HEK293 (cell line): Measurements from ENCODE around the gene TSACC.
"Not testable (repeated sequence)": the region's sequence is repeated elsewhere in the genome, so short reads cannot be mapped to it uniquely, and the experiment has no call there.

Source experiments
- CTCF ChIA-PET: fragments of 350-600 bp; formaldehyde crosslinking; extraction: SDS; loops from one replicate; lab custom pipeline; 2021; ENCODE audit warnings: antibody characterized with exemption; lab: Yijun Ruan, JAX
- POLR2A ChIA-PET: fragments of 300-600 bp; formaldehyde crosslinking; extraction: SDS; loops from one replicate; lab custom pipeline; 2020; ENCODE audit warnings: antibody characterized with exemption, inconsistent platforms; lab: Yijun Ruan, JAX
- H3K27ac ChIP-seq: fragments of 200-500 bp; sonication (Bioruptor generic); 2 replicates; pipeline ENCODE4 v1.5.1; 2014; ENCODE audit warnings: low read depth, low read length, control low read depth, inconsistent platforms; ENCODE audit errors: extremely low read depth
- H3K36me3 ChIP-seq, 2 experiments: fragments of 200-500 bp in 1 of 2; sonication (Bioruptor generic) in 1 of 2; 1 replicate in 1 of 2; 2 replicates in 1 of 2; pipeline ENCODE4 v1.5.1; 2014 to 2017; ENCODE audit warnings: inconsistent platforms in 2 of 2, low read length in 2 of 2; ENCODE audit not compliant: control insufficient read depth in 2 of 2, insufficient read depth in 1 of 2
- H3K4me1 ChIP-seq: fragments of 200-500 bp; sonication (Bioruptor generic); 2 replicates; pipeline ENCODE4 v1.5.1; 2014; ENCODE audit warnings: mild to moderate bottlenecking, low read length, inconsistent platforms; ENCODE audit not compliant: control insufficient read depth, insufficient read depth
- H3K4me3 ChIP-seq: 2 replicates; pipeline ENCODE4 v1.5.1; 2011; ENCODE audit warnings: low read depth, mild to moderate bottlenecking, control low read depth, low read length, moderate library complexity
- H3K9me3 ChIP-seq: fragments of 200-500 bp; sonication (Bioruptor generic); 2 replicates; pipeline ENCODE4 v1.5.1; 2014; ENCODE audit warnings: low read depth, low read length, inconsistent platforms; ENCODE audit not compliant: control insufficient read depth, insufficient read depth
- EGR2 ChIP-seq: fragments of 450-650 bp; formaldehyde crosslinking; IDR thresholded peaks from 2 replicates; pipeline ENCODE4 v1.5.1; 2016; ENCODE audit warnings: low read depth, missing biosample characterization, missing genetic modification characterization
- HIC1 ChIP-seq: fragments of 450-650 bp; formaldehyde crosslinking; IDR thresholded peaks from 2 replicates; pipeline ENCODE4 v1.5.1; 2016; ENCODE audit warnings: missing biosample characterization, missing genetic modification characterization
- PRDM10 ChIP-seq: fragments of 450-650 bp; formaldehyde crosslinking; IDR thresholded peaks from 2 replicates; pipeline ENCODE4 v1.5.1; 2016; ENCODE audit warnings: missing biosample characterization, missing genetic modification characterization
- PRDM4 ChIP-seq: fragments of 450-650 bp; formaldehyde crosslinking; IDR thresholded peaks from 2 replicates; pipeline ENCODE4 v1.5.1; 2017; ENCODE audit warnings: missing biosample characterization, missing genetic modification characterization
- PRDM6 ChIP-seq: fragments of 450-650 bp; formaldehyde crosslinking; IDR thresholded peaks from 2 replicates; pipeline ENCODE4 v1.5.1; 2017; ENCODE audit warnings: missing biosample characterization, missing genetic modification characterization
- ZBTB44 ChIP-seq: fragments of 450-650 bp; IDR thresholded peaks from 2 replicates; pipeline ENCODE4 v1.5.1; 2018; ENCODE audit warnings: missing biosample characterization, mild to moderate bottlenecking, missing genetic modification characterization
- ZBTB8A ChIP-seq: fragments of 450-650 bp; formaldehyde crosslinking; IDR thresholded peaks from 2 replicates; pipeline ENCODE4 v1.5.1; 2016; ENCODE audit warnings: missing biosample characterization, missing genetic modification characterization
- ZNF341 ChIP-seq: fragments of 450-650 bp; formaldehyde crosslinking; IDR thresholded peaks from 2 replicates; pipeline ENCODE4; 2016; ENCODE audit warnings: low read depth, missing biosample characterization, missing genetic modification characterization
- ZNF394 ChIP-seq: fragments of 450-650 bp; formaldehyde crosslinking; IDR thresholded peaks from 2 replicates; pipeline ENCODE4 v1.5.1; 2016; ENCODE audit warnings: missing biosample characterization, missing genetic modification characterization, mild to moderate bottlenecking, moderate library complexity, borderline replicate concordance
- ZNF488 ChIP-seq: fragments of 450-650 bp; formaldehyde crosslinking; IDR thresholded peaks from 2 replicates; pipeline ENCODE4 v1.5.1; 2016; ENCODE audit warnings: missing biosample characterization, missing genetic modification characterization
- ZNF623 ChIP-seq: fragments of 450-650 bp; formaldehyde crosslinking; IDR thresholded peaks from 2 replicates; pipeline ENCODE4 v1.5.1; 2016; ENCODE audit warnings: missing biosample characterization, missing genetic modification characterization
- ZNF830 ChIP-seq: fragments of 450-650 bp; IDR thresholded peaks from 2 replicates; pipeline ENCODE4 v1.5.0; 2018; ENCODE audit warnings: missing biosample characterization, missing genetic modification characterization, low read depth, mild to moderate bottlenecking, moderate library complexity
- ZSCAN5A ChIP-seq: fragments of 450-650 bp; formaldehyde crosslinking; IDR thresholded peaks from 2 replicates; pipeline ENCODE4 v1.5.1; 2016; ENCODE audit warnings: missing biosample characterization, missing genetic modification characterization

TSACC gene

GRCh38 chr1:156369685-156370286, 31.5 kb downstream of the TSACC start:
- H3K27ac ChIP-seq, H3K36me3 ChIP-seq: not testable (repeated sequence)
- peak; percentile 21; the same call in 1 of the 2 replicates for TF ChIP-seq ZNF341 (tag by site-specific recombination)
- TF ChIP-seq, all 188 proteins: peak for 1; not testable (repeated sequence) for 187
- H3K4me1 ChIP-seq, H3K4me3 ChIP-seq, H3K9me3 ChIP-seq, POLR2A ChIA-PET: not testable (repeated sequence)
- CTCF ChIA-PET: interaction anchor here (1.1 to 5.7 kb wide), 4 partner anchors 10 to 76 kb away, joined by 3 to 34 read pairs (median 8); no protein-coding TSS in a partner anchor

- no peaks in the 10 kb centered on the region for H3K9me3 ChIP-seq
- no peak overlapping the region for H3K4me3 ChIP-seq
- TF ChIP-seq ZNF830 (tag by site-specific recombination) (no peak), EGR2 (tag by site-specific recombination) (0 out of 2 replicates have a peak, but pooled peaks have one; percentile 7), ZBTB44 (no peak)
- no peak overlapping the region for H3K27ac ChIP-seq
- CTCF ChIA-PET: interaction anchor here (0.8 to 5.7 kb wide), 6 partner anchors 9 to 74 kb away, joined by 3 to 34 read pairs (median 6); no protein-coding TSS in a partner anchor
- H3K4me1 ChIP-seq: no peaks in the 10 kb centered on the region
- H3K36me3 ChIP-seq: no peaks in the 10 kb centered on the region
- POLR2A ChIA-PET: no interaction called here
Measured at GRCh38 chr1:156371553-156372264, 33.4 kb downstream of the TSACC start.

- Histone ChIP-seq H3K9me3 (no peaks in the 10 kb centered on the region), H3K4me1 (no peaks in the 10 kb centered on the region), H3K36me3 (no peaks in the 10 kb centered on the region), H3K27ac (no peak overlapping the region), H3K4me3 (no peak overlapping the region)
- POLR2A ChIA-PET: no interaction called here
- CTCF ChIA-PET: interaction anchor here (1.2 to 5.7 kb wide), 4 partner anchors 9 to 74 kb away, joined by 4 to 34 read pairs (median 8); no protein-coding TSS in a partner anchor
- TF ChIP-seq ZSCAN5A (tag by site-specific recombination) (no peak), HIC1 (tag by site-specific recombination) (no peak), PRDM6 (tag by site-specific recombination) (no peak), PRDM4 (tag by site-specific recombination) (no peak), PRDM10 (tag by site-specific recombination) (no peak), ZNF623 (tag by site-specific recombination) (no peak), ZNF394 (tag by site-specific recombination) (no peak), ZNF488 (tag by site-specific recombination) (no peak), ZBTB8A (tag by site-specific recombination) (no peak)
Measured at GRCh38 chr1:156372265-156372586, 33.9 kb downstream of the TSACC start.
